Stromal cell of bone marrow (primary cell): ENCODE results near the gene COL6A2.
"Not testable (repeated sequence)": the region's sequence is repeated elsewhere in the genome, so short reads cannot be mapped to it uniquely, and the experiment has no call there.

Experiments
- DNase-seq: peaks from one replicate; pipeline ENCODE4 v3.0.0-alpha.2; 2012; ENCODE audit warnings: low read depth

Gene COL6A2

GRCh38 chr21:46094401-46095082, 3.4 kb upstream of the COL6A2 start:
- no peak for DNase-seq

GRCh38 chr21:46095083-46095719, 2.7 kb upstream of the COL6A2 start:
- DNase-seq, result no peak

GRCh38 chr21:46095814-46096595, 1.9 kb upstream of the COL6A2 start:
- DNase-seq, result no peak

GRCh38 chr21:46096596-46097335, 1.1 kb upstream of the COL6A2 start:
- no peak for DNase-seq

GRCh38 chr21:46098303-46099141, 610 bp downstream of the COL6A2 start:
- no peak for DNase-seq

DNA sequence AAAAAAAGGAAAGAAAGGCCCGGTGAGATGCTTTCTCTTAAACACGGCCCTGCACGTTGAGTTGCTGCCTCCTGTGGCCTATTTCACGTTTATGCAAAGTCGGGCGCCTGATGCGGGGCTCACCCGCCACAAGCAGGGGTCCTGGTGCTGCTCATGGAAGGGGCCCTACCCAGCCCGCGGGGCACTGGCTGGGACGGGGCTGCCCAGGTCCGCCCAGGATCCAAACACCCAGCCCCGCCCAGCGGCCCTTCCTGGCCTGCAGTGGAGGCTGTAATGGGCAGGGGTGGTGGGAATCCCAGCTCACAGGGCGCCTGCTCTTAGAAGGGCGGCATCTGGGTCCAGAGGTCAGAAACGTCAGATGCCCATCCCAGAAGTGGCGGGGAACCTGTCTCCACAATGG, 1.6 kb downstream of the COL6A2 start:
- DNase-seq, result no peak

DNA sequence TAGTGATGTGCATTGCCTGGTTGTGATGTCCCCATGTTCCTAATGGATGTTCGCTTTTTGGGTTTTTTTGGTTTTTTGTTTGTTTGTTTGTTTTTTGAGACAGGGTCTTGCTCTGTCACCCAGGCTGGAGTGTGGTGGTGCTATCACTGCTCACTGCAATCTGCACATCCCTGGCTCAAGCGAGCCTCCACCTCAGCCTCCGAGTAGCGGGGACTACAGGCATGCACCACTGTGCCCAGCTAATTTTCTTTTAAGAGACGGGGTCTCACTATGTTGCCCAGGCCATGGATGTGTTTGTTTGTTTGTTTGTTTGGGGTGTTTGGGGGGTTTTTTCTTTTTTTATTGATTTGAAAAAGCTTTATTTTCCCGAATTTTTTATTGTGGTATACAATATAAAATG, 2.1 kb downstream of the COL6A2 start:
- no peak for DNase-seq

DNA sequence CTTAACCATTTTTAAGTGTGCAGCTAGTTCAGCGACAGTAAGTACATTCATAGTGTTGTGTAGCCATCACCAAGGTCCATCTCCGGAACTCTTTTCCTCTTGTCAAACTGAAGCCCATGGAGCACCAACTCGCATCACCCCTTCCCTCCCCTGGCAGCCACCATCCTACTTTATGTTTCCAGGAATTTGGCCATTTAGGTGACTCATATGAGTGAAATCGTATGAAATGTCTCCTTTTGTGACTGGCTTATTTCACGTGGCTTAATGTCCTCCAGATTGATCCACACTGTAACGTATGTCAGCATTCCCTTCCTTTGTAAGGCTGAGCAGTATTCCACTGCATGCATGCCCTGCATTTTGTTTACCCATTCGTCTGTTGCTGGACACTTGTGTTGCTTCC, 2.5 kb downstream of the COL6A2 start:
- DNase-seq, result peak; percentile 65

DNA sequence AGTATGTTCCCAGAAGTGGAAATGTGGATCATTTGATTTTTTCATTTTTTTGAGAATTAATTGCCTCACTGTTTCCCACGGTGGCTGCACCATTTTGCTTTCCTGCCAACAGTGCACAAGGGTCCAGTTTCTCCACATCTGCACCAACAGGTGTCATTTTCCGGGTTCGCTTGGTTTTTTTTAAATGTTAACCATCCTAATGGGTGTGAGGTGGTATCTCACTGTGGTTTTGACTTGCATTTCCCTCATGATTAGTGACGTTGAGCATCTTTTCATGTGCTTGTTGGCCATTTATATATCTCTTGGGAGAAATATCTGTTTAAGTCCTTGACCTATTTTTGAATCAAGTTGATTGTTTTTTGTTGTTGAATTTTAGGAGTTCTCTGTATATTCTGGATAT, 3.0 kb downstream of the COL6A2 start:
- no peak for DNase-seq

DNA sequence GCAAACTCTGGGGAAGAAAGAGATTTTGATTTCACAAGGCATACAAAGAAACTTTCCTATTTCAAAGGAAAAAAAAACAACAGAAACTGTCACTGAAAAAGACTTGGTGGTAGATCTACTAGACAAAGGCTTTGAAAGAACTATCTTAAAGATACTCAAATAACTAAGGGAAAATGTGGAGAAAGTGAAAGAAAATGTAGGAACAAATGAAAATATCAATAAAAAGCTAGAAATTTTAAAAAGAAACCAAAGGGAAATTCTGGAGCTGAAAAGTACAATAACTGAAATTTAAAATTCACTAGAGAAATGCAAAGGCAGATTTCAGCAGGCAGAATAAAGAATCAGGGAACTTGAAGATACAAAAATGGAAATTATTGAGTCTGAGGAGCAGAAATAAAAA, 6.2 kb downstream of the COL6A2 start:
- DNase-seq, result no peak

DNA sequence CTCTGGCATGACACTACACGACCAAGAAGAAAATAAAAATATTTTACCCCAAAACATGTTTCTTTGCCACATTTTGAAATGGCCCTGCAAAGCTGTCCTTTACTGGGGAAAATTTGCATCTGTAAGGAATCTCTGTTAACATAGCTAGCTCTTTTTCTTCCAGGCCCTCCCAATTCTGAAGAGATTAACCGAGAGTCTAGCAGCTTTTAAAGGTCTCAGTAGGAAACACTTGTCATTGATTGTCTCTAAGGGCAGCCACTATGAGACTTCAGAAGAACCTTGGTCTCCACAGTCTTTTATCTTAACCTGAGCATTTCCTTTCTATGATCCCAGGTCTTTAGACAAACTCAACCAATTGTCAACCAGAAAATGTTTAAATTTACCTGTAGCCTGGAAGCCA, 9.5 kb downstream of the COL6A2 start:
- DNase-seq, result not testable (repeated sequence)

DNA sequence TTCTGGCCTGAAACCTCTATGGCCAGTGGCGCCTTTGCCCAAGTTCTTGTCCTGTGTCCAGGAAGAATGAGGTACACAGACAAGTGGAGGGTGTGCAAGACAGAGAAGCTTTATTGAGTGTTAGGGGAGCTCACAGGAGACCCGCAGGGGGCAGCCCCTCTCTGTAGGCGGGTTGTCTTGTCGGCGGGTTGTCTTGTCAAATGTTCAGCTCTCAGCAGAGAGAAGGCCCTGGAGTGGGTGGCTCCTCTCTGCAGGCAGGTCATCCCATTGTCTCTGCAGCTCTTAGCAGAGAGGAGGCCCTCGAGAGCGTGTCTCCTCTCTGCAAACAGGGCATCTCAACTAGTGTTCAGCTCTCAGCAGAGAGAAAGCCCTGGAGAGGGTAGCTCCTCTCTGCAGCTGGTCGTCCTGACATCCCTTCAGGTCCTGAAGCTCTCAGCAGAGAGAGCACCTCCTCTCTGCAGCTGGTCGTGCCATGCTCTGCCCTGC, 11.0 kb downstream of the COL6A2 start:
- DNase-seq, result no peak

DNA sequence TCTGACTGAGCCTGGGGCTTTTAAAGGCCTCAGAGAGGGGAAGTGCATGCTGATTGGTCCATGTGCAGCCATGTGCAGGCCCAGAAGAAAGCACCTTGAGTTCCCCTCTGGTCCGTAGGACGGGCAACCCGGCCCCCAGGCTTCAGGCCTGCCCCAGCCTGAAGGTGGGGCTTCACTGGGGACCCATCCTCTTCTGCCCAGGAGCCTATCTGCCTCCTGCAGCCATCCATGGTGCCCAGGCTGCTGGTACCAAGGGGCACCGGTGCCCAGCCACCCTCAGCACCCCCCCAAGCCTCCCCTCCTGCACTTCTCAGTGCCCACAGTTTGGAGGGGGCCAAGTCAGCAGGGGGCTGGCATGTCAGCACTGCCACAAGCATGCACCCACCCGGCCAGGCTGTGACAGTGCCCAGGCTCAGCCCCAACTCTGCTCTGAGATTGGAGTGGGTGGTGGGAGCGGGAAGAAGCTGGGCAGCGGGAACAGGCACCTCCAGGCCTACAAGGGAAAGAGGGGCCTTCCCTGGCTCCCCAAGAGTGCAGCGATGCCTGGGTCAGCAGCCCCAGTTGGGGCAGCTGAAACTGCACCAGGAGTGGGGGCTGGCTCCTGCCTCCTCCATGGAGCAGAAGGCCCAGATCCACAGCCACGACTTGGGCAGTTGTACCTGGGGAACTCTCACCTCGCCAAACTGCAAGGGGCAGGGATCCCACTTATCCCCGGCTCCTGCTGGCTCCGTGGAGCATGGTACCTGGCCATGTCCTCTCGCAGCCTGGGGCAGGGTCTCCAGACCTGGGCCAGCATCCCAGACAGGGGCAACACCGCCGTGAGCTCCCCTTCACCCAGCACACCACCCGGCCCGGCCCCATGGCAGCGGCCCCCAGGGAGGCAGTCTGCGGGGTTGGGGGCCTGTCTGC, 11.7 kb downstream of the COL6A2 start:
- DNase-seq, result no peak

DNA sequence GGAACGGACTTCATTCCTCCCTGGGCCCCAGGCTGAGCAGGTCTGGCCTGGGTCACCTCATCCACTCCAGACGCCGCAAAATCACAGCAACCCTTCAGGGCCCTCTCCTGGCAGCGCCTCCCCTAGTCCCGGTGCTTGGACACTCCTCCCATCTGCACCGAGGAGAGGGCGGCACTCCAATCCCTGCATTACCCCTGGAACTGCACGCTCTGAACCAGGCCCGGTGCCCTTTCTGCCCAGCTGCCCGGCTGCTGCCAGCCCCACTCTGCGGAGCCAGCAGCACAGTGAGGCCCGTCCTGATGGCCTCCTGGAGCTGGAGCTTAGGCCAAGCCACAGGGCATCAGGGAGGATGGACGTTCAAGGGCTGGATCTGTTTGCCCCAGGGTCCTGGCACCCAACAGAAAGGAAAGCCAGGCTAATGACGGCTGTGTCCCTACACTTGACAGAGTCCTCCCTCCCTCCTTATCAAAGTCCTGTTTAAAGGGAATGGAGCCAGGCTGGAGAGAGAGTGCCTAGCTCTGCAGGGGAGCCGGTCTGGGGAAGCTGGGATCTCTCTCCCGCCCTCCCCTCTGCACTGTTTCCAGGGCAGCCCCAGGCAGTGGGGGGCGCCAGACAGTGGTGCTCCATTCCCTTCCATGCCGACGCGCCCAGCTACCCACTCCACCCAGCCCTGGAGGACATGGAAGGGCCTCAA, 12.7 kb downstream of the COL6A2 start:
- no peak for DNase-seq

DNA sequence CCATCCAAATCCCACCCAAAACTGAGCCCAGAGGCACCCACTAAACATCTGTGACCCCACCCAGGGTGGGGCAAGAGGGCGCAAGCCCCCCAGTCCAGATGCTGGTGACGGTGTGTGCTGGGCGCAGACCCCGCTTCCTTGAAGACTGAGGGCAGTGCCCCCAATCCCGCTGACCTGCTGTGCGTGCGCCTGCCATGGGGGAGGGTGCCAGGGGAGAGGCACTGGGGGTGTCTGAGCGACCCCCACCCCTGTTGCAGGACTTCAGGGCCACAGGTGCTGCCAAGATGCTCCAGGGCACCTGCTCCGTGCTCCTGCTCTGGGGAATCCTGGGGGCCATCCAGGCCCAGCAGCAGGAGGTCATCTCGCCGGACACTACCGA, 13.3 kb downstream of the COL6A2 start:
- DNase-seq, result no peak

- no peak for DNase-seq
Observed at GRCh38 chr21:46111857-46112724, 14.2 kb downstream of the COL6A2 start.

- DNase-seq, result no peak
Observed at GRCh38 chr21:46112725-46113215, 14.9 kb downstream of the COL6A2 start.

GRCh38 chr21:46113497-46114176, 15.7 kb downstream of the COL6A2 start:
- no peak for DNase-seq
